ENCODE data around the gene GPATCH2.

- TF ChIP-seq CTCF (IDR thresholded peaks at IDR 0.05; ENCODE audit: low read depth, low read length) (no peak), POLR2A (IDR thresholded peaks at IDR 0.05; ENCODE audit: extremely low read depth, insufficient read length) (no peak)
- TF ChIP-seq, protein P1, sequence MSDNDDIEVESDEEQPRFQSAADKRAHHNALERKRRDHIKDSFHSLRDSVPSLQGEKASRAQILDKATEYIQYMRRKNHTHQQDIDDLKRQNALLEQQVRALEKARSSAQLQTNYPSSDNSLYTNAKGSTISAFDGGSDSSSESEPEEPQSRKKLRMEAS (IDR thresholded peaks at IDR 0.05; ENCODE audit: low read depth, low read length), result no peak
Measured at GRCh38 chr1:217650674-217651073, 19.8 kb upstream of the GPATCH2 start.

Data from NB4 (cell line).